Tibial nerve (tissue), 4 donors: Measurements from ENCODE around the gene PLGLB1.
"Not testable (repeated sequence)": the region's sequence is repeated elsewhere in the genome, so short reads cannot be mapped to it uniquely, and the experiment has no call there.

Experiments used
- EP300 ChIP-seq, 2 donors: sonication (generic); formaldehyde crosslinking; IDR thresholded peaks; one replicate each; pipeline ENCODE4 v1.6.1; 2017; ENCODE audit warnings: antibody characterized with exemption in 2 of 2, mild to moderate bottlenecking in 1 of 2
- POLR2A ChIP-seq, 2 donors: fragments of 450-650 bp; IDR thresholded peaks; one replicate each; pipeline ENCODE4 v1.6.1; 2017; ENCODE audit warnings: antibody characterized with exemption in 2 of 2, mild to moderate bottlenecking in 2 of 2, moderate library complexity in 2 of 2
- TF ChIP-seq, protein P1 (sequence below), 5 experiments: fragments of 200-600 bp in 3 of 5; fragments of 450-650 bp in 2 of 5; sonication (generic) in 3 of 5; IDR thresholded peaks; one replicate each; pipeline ENCODE4 v1.5.1; 2016 to 2019; ENCODE audit warnings: antibody characterized with exemption in 5 of 5, mild to moderate bottlenecking in 3 of 5, moderate library complexity in 2 of 5

DNA sequence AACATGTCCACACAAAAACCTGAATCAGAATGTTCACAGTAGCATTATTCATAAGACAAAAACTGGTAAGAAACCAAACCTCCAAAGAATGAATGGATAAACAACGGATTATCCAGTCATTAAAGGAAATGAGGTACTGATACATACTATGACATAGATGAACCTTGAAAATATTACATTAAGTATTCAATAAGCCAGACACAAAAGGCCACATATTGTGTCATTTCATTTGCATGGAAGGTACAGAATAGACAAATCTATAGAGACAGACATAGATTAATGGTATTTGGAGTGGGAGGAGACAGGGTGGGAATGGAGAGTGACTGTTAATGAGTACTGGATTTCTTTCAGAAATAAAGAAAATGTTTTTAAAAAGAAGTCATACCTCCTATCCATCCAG, 39.9 kb upstream of the PLGLB1 start:
- TF ChIP-seq POLR2A, EP300 (IDR thresholded peaks at IDR 0.05): not testable (repeated sequence)
- TF ChIP-seq, protein P1, sequence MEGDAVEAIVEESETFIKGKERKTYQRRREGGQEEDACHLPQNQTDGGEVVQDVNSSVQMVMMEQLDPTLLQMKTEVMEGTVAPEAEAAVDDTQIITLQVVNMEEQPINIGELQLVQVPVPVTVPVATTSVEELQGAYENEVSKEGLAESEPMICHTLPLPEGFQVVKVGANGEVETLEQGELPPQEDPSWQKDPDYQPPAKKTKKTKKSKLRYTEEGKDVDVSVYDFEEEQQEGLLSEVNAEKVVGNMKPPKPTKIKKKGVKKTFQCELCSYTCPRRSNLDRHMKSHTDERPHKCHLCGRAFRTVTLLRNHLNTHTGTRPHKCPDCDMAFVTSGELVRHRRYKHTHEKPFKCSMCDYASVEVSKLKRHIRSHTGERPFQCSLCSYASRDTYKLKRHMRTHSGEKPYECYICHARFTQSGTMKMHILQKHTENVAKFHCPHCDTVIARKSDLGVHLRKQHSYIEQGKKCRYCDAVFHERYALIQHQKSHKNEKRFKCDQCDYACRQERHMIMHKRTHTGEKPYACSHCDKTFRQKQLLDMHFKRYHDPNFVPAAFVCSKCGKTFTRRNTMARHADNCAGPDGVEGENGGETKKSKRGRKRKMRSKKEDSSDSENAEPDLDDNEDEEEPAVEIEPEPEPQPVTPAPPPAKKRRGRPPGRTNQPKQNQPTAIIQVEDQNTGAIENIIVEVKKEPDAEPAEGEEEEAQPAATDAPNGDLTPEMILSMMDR (IDR thresholded peaks at IDR 0.05) = not testable (repeated sequence)
